Amygdala (tissue), 56 donors: ENCODE results near the gene SNX11.

ENCODE experiments used
- DNase-seq, 56 donors: peaks; one replicate each; lab custom pipeline; 2025; lab: John Stamatoyannopoulos, UW

SNX11 gene

DNA sequence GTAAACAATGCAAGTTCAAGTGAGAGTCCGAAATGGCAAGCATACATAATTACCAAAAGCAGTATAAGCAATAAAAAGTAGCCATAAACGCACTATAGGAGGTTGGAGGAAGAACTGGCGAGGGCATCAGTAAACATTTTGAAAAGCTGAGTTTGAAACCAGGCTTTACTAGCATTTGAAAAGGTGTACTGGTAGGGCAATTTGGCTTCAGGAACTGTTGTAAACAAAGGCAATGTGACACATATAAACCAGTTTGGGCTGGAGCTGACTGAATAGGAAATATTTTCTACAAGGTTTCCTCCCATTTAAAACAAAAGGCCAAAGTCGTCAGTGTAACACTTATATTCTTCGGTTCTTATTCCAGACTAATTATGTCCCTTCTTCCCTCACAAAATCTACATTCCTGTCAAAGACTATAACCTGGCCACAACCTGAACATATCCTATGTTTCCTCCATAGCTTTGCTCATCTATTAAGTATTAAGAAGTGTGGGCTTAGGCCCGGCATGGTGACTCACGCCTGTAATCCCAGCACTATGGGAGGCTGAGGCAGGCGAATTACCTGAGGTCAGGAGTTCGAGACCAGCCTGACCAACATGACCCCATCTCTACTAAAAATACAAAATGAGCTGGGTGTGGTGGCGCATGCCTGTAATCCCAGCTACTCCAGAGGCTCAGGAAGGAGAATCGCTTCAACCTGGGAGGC, 14.1 kb upstream of the SNX11 start:
- no peak for DNase-seq

DNA sequence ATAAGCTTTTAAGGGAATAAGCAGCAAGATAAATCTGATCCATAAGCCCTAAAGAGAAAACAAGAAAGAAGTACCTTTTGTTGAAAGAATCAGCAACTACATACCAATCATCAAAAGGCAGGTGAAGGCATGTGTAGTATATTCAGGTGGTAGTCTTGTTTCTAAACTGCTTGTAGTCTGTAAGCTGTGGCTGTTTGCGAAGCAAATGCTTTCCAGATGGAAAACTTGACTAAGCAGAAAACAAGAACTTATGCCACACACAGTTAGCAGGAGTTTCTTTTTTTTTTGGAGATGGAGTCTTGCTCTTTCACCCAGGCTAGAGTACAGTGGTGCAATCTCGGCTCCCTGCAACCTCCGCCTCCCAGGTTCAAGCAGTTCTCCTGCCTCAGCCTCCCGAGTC, 12.0 kb upstream of the SNX11 start:
- no peak for DNase-seq

DNA sequence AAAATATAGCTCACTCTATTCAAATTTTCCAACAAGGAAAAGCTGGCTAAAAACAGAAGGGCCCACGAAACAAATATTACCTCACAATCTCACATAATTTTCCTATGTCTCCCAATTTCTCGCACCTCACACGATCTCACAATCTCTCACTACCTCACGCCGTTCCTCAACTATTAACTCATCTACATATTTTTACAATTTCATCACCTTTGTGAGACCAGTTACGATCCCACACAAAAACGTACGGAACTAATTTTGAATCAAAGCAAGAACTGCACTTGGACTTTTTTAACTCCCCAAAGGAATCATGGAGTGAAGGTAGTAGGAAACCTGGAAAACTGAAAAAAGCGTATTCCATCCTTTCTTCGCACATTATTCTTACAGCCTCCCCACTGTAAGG, 7.4 kb upstream of the SNX11 start:
- no peak for DNase-seq

DNA sequence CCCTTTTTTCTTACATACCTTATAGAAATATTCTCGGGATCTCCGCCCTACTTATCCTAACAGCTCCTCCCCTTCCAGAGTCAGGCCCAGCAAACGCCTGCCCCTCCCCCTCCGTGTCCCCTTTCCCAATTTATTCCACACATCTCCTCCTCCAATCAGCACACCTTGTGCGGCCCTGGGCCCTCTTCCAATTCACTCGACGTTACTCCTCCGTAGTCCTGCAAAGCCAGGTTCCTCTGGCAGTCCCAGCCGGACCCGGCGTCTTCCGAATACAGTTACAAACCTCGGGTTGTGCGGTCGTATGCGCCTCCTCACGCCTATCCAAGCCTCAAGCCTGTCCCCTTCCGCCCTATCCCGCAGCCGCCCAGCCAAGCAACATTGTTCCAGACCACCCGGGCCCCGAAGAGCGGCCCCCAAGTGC, 7.0 kb upstream of the SNX11 start:
- DNase-seq = peak in 25 of 56 donors; percentile 25 to 63 (median 49)

DNA sequence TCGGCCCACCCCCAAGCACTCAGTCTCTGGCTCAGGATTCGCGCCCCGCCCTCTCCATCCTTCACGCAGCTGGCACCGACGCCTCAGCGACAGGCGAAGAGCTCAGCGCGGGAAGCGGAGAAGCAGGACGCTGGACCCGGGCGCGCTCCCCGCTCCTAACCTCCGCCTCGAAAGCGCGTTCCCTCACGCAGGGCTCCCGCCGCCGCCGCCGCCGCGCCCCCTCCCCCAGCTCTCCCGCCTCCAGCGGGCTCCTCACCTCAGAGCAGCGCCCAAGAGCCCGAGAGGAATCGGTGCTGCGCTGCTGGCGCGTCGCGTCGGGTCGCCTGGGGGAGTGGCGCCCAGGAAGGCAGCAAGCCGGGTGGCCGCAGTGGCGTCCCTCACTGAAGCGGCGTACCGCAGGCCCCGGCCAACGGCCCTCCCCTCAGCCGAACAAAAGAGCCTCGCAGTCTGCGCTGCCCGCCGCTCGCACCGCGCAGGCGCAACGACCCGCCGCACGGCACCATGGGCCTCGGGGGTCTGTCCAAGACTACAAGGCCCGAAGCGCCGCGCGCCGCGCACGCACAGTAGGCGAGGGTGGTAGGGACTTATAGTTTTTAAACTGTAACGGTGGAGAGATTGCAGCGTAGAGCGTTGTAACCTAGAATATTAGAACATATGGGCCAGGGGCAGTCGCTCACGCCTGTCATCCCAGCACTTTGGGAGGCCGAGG, 6.4 kb upstream of the SNX11 start, which contains the start of gene CBX1:
TSS of gene CBX1 (minus strand) at position 467 of the 709 bp plus-strand sequence. CDS start 24,474 bp downstream, outside the sequence.
- peak; percentile 53 to 97 (median 90) for DNase-seq

DNA sequence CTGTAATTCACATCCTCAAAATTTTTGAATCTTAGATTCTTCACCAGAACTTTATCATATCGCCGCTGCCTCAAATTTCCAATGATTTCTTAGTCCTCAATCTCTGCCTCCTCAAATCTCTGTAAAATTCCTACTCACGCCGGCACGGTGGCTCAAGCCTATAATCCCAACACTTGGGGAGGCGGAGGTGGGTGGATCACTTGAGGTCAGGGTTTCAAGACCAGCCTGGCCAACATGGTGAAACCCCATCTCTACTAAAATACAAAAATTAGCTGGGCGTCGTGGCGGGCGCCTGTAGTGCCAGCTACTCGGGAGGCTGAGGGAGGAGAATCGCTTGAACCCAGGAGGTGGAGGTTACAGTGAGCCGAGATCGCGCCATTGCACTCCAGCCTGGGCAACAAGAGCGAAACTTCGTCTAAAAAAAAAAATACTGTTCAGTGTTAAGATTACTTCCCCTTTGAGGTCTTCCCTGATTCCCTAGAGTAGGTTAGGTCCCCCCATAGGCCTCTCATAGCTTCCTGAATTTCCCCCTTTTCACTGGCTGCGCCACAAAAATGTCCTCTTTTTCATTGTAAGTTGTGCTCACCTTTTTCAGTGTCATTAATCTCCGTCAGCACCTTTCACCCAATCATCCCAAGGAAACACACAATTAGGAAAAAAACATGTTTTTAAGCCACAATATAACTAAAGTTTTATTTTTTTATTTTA, 5.4 kb upstream of the SNX11 start:
- DNase-seq = no peak

DNA sequence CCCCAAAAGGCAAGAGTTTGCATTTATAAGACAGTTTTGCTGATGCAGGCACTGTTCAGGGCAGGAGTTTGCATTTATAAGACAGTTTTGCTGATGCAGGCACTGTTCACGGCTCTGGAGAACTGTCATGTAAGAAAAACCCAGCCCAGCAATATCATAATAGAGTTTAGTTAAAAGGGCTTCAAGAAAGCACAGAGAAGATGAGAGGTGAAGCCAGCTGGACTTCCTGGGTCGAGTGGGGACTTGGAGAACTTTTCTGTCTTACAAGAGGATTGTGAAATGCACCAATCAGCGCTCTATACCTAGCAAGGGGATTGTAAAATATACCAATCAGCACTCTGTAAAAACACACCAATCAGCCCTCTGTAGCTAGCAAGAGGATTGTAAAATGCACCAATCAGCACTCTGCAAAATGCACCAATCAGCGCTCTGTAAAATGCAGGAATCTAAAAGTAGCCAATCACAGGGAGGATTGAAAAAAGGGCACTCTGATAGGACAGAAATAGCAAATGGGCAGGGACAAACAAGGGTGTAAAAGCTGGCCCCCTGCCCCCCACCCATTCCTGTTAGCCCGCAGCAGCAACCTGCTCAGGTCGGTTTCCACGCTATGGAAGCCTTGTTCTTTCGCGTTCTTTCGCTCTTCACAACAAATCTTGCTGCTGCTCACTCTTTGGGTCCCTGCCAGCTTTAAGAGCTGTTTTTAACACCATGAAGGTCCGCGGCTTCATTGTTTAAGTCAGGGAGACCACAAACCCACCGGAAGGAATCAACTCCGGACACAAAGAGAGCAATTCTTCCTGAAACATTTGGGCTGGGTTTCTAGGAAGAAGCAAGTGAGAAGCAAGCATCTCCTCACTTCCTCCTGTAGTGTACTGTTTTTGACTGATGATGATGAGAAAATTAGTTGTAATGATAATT, 4.5 kb upstream of the SNX11 start:
- DNase-seq = peak in 2 of 56 donors; percentile 12 to 14

DNA sequence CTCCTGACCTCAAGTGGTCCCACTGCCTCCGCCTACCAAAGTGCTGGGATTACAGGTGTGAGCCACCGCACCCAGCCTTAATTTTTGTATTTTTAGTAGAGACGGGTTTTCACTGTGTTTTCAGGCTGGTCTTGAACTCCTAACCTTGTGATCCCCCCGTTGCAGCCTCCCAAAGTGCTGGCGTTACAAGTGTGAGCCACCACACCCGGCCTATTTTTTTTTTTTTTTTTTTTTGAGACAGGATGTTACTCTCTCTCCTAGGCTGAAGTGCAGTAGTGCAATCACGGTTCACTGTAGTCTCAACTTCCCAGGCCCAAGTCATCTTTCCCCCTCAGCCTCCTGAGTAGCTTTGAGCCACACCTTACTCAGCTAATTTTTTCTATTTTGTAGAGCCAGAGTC, 3.1 kb upstream of the SNX11 start:
- no peak for DNase-seq

DNA sequence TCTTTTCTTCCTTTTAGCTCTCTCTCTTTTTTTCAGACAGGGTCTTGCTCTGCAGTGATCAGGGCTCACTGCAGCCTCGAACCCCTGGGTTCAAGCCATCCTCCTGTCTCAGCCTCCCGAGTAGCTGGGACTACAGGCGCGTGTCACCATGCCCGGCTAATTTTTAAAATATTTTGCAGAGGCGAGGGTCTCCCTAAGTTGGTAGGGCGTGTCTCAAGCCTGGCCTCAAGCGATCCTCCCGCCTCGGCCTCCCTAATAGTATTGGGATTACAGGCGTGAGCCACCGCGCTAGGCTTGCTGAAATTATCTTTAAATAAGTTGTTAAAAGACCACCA, 797 bp upstream of the SNX11 start:
- DNase-seq = no peak

DNA sequence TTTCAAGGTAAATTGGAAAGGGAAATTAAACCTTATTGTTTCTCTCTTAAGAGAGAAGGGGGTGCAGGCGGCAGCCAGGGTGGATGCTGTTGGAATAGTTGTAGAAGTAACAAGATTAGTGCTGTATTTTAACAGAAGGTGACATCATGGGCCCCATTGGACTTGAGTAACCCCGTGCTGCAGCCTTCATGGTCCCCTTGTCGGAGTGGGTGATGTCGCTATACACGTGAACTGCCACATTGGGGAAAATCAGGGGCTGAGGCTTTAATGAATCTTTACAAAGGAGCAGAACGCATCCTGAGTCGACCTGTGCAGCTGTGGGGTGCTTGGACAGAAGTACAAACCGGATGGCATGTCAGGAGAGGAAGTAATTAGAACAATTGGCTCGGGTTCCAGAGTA, 3.2 kb downstream of the SNX11 start:
- DNase-seq = no peak

DNA sequence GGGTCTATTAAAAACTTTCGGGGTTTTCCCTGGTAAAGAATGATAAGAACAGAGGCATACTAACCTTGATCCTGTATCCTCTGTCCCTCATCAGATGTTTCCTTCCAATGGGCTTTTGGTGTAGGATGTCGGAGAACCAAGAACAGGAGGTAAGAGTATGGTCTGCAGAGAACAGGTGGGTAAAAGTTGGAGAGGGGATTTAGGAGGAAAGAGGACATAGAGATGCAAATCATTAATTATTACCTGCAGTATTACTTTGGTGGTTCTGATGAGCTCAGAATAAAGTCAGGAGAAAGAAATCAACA, 4.3 kb downstream of the SNX11 start:
- no peak for DNase-seq

DNA sequence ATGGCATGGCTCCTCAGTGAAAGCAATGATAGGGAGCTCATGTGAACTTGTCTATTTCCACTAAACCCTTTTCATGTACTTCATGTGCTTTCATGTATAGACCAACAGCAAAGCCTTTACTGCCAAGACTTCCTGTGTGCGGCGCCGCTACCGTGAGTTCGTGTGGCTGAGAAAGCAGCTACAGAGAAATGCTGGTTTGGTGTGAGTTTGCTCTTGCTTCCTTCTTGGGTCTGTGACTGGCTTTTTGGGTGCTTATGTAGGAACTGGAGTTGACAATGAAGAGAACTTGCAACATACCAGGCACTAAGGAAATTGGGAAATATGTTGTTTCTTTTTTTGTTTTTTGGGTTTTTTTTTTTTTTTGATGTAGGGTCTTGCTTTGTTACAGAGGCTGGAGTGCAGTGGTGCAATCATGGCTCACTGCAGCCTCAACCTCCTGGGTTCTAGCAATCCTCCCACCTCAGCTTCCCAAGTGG, 5.7 kb downstream of the SNX11 start:
- DNase-seq = peak in 3 of 56 donors; percentile 4 to 17 (median 16)

DNA sequence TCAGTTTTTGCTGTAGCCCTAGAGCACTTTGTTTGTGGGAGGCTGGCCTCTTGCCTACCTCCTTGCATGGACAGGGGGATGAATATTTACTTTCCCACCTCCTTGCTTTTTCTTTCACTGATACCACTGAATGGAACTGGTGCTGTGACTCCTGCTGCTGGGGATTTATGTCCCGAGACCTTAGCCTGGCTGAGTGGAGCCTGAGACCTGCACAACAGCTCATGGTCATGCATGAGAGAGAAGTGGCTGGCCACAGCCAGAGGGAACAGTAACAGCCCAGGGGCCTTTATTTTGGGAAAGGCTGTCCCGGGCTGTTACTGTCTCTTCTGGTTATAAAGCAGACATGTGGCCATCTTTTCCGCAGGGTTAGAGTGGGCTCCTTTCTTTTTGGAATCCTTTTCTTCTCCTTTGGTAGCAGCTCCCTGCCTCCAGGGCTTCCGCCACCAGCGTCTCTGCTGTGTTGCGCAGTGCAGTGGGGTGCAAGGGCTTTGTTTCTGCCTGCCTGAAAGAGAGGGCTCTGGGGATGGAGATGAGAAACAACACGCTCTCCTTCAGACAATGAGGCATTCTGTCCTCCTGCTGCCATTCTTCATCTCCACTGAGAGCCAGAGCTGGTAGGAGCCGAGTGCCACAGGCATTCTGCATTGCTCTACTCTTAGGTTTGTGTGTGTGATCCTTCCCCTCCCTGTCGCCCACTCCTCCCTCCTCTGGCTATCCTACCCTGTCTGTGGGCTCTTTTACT, 14.5 kb downstream of the SNX11 start:
- peak in 32 of 56 donors; percentile 9 to 72 (median 26) for DNase-seq

DNA sequence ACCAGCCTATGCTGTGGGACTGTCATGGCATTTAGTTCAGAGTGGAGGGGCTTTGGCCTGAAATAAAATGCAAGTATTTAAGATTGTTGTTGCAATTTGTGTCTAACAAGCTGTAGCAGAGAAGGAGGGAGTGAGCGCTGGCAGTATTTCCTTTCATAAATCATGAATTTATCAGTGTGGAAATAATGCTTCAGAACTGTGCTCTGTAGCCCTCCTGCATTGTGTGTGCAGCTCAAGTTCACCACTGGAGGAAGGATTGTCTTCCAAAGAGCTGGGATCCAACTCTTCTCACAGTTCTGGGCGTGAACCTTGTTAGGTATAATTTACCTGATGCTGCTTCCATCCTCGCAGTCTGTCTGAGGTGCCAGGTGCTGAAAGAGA, 15.1 kb downstream of the SNX11 start:
- peak in 1 of 56 donors; percentile 32 for DNase-seq

DNA sequence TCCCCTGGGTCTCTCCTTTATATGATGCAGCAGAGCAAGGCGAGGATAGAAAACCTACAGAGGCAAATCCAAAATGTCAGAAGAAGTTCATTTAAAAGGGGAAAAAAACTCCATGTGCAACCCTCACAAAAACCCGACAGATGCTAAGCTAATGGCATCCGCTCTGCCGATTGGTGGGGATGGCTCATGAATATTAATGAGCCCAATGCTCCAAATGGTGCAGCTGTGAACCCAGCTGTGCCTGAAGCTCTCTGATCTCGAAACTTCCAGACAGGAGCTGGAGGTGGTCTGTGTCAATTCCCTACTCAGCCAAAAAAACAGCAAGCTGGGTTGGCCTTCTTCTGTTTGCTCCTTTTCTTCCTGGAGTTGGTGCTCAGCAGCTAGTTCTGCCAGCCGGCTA, 15.5 kb downstream of the SNX11 start:
- DNase-seq = peak in 46 of 56 donors; percentile 13 to 86 (median 44)

DNA sequence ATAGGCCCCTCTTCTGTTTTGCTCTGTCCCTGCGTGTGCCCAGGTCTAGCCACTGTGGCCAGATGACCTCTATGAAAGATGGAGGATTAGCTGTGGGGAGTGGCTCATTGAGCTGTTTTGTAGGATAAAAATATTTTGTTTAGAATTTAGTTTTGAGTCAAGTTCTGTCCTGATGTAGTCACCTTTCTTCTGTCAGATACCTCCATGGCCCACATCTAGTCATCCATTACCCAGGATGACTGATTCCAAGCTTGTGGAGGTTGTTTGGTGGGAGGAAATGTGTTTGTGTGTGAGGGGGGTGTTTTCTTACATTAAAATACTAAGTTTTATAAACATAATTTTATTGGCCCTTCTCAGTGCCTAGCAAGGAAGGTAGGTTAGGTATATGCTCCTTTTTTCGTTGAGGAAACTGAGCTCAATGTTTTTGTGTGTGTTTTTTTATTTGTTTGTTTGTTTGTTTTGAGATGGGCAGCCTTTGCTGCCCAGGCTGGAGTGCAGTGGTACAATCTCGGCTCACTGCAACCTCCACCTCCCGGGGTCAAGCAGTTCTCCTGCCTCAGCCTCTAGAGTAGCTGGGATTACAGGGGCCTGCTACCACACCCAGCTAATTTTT, 16.3 kb downstream of the SNX11 start:
- no peak for DNase-seq

DNA sequence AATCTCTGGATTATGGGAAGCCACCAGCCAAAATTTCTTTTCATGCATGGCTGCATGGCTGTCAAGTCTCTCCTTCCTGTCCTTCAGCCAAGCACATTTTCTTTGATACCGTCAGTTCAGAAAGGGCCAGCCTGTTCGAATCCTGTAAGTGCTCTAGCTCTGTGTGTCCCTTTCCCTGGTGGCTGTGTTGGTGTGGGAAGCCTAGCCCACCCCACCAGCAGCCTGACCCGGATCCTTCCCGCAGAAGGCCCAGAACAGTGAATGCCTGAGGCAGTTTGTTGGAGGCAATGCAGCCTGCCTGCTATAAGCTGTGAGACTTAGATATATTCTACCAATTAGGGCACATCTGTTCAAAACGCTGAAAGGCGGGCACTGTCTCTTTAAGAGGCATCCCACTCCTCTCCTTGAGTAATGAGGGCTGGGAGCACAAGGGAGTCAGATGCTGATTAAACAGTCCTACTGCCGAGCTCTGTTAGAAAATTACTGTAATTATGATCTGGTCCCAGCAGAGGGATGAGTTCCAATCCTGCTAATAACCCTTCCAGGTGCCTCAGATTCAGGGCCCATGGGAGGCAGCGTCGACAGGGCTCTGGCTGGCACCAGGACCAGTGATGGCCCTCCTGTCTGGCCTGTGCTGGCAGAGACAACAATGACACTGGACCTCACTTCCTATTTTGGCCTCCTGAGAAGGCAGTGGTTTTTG, 18.4 kb downstream of the SNX11 start:
- peak in 1 of 56 donors; percentile 10 for DNase-seq

DNA sequence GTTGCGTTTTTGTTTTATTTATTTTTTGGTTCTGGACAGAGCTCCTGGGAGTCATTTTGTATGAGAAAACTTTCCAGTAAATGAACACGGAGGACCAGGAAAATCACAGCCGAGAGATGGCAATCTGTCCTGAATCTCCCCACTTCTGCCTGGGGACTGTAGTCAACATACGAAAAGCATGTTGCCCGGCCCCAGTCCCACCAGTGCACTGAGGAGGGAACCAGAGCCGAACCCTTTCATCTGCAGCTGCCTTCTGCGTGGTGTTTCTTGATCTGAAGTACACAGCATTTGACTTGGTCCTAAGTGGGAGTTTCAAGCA, 18.9 kb downstream of the SNX11 start:
- DNase-seq = no peak
